ENCODE data around the gene DCAF6. TPM values are rescaled to one million over a fixed set of nuclear protein-coding genes. Genes with fewer than 3 reads are reported as not detected.

The DCAF6 gene
- total RNA-seq, 2 experiments from 2014 or later, result 28.2 to 28.5 TPM

DNA sequence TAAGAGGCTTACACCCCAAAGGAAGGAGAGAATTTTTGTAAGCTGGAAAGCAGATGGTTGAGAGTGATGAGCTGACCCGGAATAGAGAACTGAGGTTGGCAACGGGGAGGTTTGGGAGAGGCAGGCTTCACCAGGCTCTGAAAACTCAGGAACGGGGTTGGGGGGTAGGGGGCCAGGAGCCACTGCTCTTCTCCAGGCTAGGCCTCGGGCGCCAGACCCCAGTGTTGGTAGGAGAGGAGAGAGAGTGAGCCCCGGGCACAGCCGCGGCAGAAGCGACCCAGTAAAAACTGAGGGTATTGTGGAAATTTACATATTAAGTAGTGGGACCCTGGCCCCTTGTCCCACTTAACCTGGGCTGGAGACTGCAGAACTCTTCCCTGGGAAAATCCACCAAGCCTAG, 154.6 kb downstream of the DCAF6 start:
- Mint-ChIP-seq H3K4me3 (no peak overlapping the region), H3K36me3 (no peaks in the 10 kb centered on the region), H3K27me3 (peaks cover 7% of the 10 kb centered on the region), H3K9me3 (no peaks in the 10 kb centered on the region), H3K4me1 (no peaks in the 10 kb centered on the region), H3K27ac (no peak overlapping the region)
- ATAC-seq (ENCODE audit: low read depth) (no peak), DNase-seq (no peak)
- POLR2A ChIA-PET, result no interaction called here

- Mint-ChIP-seq H3K27ac (no peak overlapping the region), H3K27me3 (peaks cover 5% of the 10 kb centered on the region), H3K4me3 (no peak overlapping the region), H3K9me3 (no peaks in the 10 kb centered on the region), H3K36me3 (no peaks in the 10 kb centered on the region), H3K4me1 (no peaks in the 10 kb centered on the region)
- ATAC-seq (ENCODE audit: low read depth) (no peak), DNase-seq (no peak)
- POLR2A ChIA-PET, result no interaction called here
These were observed 155.5 kb downstream of the DCAF6 start for GRCh38 chr1:168091720-168092550.

GRCh38 chr1:168092566-168093355, 156.3 kb downstream of the DCAF6 start:
- Mint-ChIP-seq H3K27ac (no peak overlapping the region), H3K4me3 (no peak overlapping the region), H3K9me3 (no peaks in the 10 kb centered on the region), H3K27me3 (peaks cover 5% of the 10 kb centered on the region), H3K4me1 (no peaks in the 10 kb centered on the region), H3K36me3 (no peaks in the 10 kb centered on the region)
- no peak for DNase-seq
- POLR2A ChIA-PET, result no interaction called here
- ATAC-seq (ENCODE audit: low read depth), result no peak

GRCh38 chr1:168093616-168094015, 157.1 kb downstream of the DCAF6 start:
- Mint-ChIP-seq H3K36me3 (no peaks in the 10 kb centered on the region), H3K27ac (no peak overlapping the region), H3K9me3 (no peaks in the 10 kb centered on the region), H3K4me1 (no peaks in the 10 kb centered on the region), H3K27me3 (peaks cover 5% of the 10 kb centered on the region), H3K4me3 (no peak overlapping the region)
- no peak for ATAC-seq (ENCODE audit: low read depth)
- POLR2A ChIA-PET, result no interaction called here
- no peak for DNase-seq

GRCh38 chr1:168095476-168095875, 159.0 kb downstream of the DCAF6 start:
- Mint-ChIP-seq H3K27ac (no peak overlapping the region), H3K27me3 (peaks cover 5% of the 10 kb centered on the region), H3K4me3 (no peak overlapping the region), H3K9me3 (no peaks in the 10 kb centered on the region), H3K36me3 (no peaks in the 10 kb centered on the region), H3K4me1 (no peaks in the 10 kb centered on the region)
- POLR2A ChIA-PET, result interaction anchor here (0.6 kb wide), 1 partner anchor 18 kb away, joined by 4 read pairs; no protein-coding TSS in a partner anchor
- no peak for DNase-seq
- no peak for ATAC-seq (ENCODE audit: low read depth)

- Mint-ChIP-seq H3K27ac (no peak overlapping the region), H3K4me1 (no peaks in the 10 kb centered on the region), H3K4me3 (no peak overlapping the region), H3K27me3 (peaks cover 2% of the 10 kb centered on the region), H3K36me3 (no peaks in the 10 kb centered on the region), H3K9me3 (no peaks in the 10 kb centered on the region)
- POLR2A ChIA-PET, result no interaction called here
- DNase-seq (no peak), ATAC-seq (ENCODE audit: low read depth) (no peak)
These were observed 160.0 kb downstream of the DCAF6 start for GRCh38 chr1:168096296-168097165.

- Mint-ChIP-seq H3K27ac (no peak overlapping the region), H3K4me1 (no peaks in the 10 kb centered on the region), H3K27me3 (peaks cover 2% of the 10 kb centered on the region), H3K9me3 (no peaks in the 10 kb centered on the region), H3K36me3 (no peaks in the 10 kb centered on the region), H3K4me3 (no peak overlapping the region)
- POLR2A ChIA-PET, result no interaction called here
- no peak for DNase-seq
- no peak for ATAC-seq (ENCODE audit: low read depth)
These were observed 161.5 kb downstream of the DCAF6 start for GRCh38 chr1:168097921-168098528.

DNA sequence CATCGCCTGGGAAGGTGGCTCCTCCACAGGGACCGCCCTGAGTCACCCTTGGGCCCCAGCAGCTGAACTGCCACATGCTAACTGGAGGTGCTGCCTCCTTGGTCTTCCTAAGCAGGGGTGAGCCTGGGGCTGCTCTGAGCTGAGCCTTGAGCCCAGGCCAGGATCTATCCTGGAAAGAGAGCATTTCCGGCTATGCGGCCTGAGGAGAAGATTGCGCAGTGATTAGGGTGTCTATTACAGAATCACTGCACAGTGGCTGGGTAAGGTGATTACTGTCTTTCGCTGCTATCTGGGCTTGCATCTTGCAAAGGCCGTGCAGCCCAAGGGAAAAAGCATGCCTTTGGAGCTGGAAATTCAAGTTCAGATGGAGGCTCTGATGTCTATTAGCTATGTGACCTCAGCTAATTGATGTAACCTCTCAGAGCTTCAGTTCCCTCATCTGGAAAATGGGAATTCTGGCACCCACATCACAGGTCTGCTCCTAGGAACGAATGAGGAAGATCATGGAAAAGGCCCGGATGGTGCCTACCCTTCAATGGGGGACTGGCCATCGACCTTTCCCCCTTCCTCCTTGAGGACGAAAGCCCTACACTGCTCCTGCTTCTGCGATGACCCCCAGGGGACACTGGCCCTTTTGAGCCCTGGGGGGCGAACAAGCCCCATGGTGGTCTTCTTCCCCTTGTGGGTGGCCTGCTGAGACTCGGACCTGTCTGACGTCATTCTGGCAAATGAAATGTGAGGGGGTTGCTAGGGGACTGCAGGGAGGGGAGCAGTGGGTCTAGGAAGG, 162.2 kb downstream of the DCAF6 start:
- POLR2A ChIA-PET, result no interaction called here

DNA sequence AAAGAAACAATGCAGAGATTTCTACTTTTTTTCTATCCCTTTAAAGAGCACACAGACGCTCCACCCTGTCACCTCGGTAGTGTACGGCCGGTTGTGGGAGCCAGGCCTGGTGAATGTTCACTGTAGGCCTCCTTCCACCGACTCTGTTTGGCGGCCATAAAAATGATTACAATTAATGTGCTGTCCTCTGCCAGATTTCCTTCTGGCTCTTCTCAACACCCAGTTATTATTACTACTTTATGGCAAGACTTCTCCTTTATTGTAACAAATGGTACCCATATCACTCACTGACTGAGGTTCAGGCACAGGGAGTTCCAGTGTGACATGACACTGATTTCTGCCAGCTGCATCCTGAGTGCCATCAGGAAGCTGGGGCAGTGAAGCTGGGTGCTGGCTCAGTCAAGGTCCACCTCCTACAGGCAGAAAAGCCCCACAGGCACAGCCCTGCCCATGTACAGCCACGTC, 162.9 kb downstream of the DCAF6 start:
- no peaks in the 10 kb centered on the region for H3K4me1 Mint-ChIP-seq
- DNase-seq (no peak), ATAC-seq (ENCODE audit: low read depth) (no peak)
- no peaks in the 10 kb centered on the region for H3K36me3 Mint-ChIP-seq
- H3K9me3 Mint-ChIP-seq, result no peaks in the 10 kb centered on the region
- POLR2A ChIA-PET, result no interaction called here
- no peak overlapping the region for H3K4me3 Mint-ChIP-seq
- no peaks in the 10 kb centered on the region for H3K27me3 Mint-ChIP-seq
- H3K27ac Mint-ChIP-seq, result no peak overlapping the region

More for the DNA sequence above, 162.2 kb downstream of the DCAF6 start:
- Mint-ChIP-seq H3K27ac (no peak overlapping the region), H3K27me3 (peaks cover 2% of the 10 kb centered on the region), H3K9me3 (no peaks in the 10 kb centered on the region), H3K36me3 (no peaks in the 10 kb centered on the region), H3K4me1 (no peaks in the 10 kb centered on the region), H3K4me3 (no peak overlapping the region)
- DNase-seq, result no peak
- no peak for ATAC-seq (ENCODE audit: low read depth)

DNA sequence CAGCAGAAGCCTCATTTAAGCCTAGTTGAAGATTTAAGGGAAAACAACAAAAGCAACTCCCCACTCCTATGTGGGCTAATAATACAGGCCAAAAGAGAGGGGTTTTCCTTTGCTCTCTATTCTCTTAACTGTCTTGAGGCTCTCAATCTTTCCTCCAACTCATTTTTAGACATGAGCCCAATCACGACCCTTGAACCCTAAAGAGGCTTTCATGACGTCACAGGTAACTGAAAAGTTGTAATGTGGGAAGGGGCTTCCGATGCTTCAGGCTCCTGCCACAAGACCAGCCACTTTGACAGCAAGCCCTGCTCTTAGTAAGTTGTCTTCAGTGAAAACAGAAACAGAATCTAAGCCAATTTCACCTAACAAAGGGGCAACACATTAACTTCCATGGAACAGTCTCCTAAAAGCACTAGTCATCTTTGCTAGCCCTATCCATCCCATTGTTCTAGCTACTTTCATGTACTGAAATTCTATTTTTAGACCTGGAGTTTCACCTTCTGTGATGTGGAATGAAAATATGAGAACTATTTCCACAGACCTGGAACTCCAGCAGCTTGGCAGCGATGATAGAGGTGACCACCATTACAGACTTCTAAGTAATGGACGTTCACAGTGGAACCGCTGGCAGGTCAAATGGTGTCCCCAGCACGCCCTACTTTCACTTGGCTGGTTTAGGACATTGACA, 164.0 kb downstream of the DCAF6 start:
- no peak overlapping the region for H3K4me3 Mint-ChIP-seq
- no peaks in the 10 kb centered on the region for H3K4me1 Mint-ChIP-seq
- no peak overlapping the region for H3K27ac Mint-ChIP-seq
- DNase-seq (no peak), ATAC-seq (ENCODE audit: low read depth) (no peak)
- POLR2A ChIA-PET, result no interaction called here
- H3K27me3 Mint-ChIP-seq, result no peaks in the 10 kb centered on the region
- H3K36me3 Mint-ChIP-seq, result no peaks in the 10 kb centered on the region
- H3K9me3 Mint-ChIP-seq, result no peaks in the 10 kb centered on the region

GRCh38 chr1:168101336-168101735, 164.9 kb downstream of the DCAF6 start:
- DNase-seq (no peak), ATAC-seq (ENCODE audit: low read depth) (no peak)
- Mint-ChIP-seq H3K36me3 (no peaks in the 10 kb centered on the region), H3K27me3 (no peaks in the 10 kb centered on the region), H3K4me3 (no peak overlapping the region), H3K4me1 (no peaks in the 10 kb centered on the region), H3K27ac (no peak overlapping the region), H3K9me3 (no peaks in the 10 kb centered on the region)
- POLR2A ChIA-PET, result no interaction called here

GRCh38 chr1:168102487-168102886, 166.0 kb downstream of the DCAF6 start:
- no peaks in the 10 kb centered on the region for H3K36me3 Mint-ChIP-seq
- ATAC-seq (ENCODE audit: low read depth) (no peak), DNase-seq (no peak)
- no peaks in the 10 kb centered on the region for H3K4me1 Mint-ChIP-seq
- H3K9me3 Mint-ChIP-seq, result no peaks in the 10 kb centered on the region
- no peaks in the 10 kb centered on the region for H3K27me3 Mint-ChIP-seq
- H3K27ac Mint-ChIP-seq, result no peak overlapping the region
- H3K4me3 Mint-ChIP-seq, result no peak overlapping the region
- POLR2A ChIA-PET, result interaction anchor here (0.8 kb wide), 1 partner anchor 137 kb away, joined by 4 read pairs; no protein-coding TSS in a partner anchor

Measured in activated naive CD8-positive, alpha-beta T cell treated with anti-CD3 and anti-CD28 coated beads, Interleukin-2, amount 10 ng/mL, durations not matched to agents 7 days and 5 days (primary cell).